ENCODE results near the gene CDKN1B. TPM values are rescaled to one million over a fixed set of nuclear protein-coding genes. Genes with fewer than 3 reads are reported as not detected.
A peak's percentile ranks its signal among the peaks of the same experiment; 100 is the strongest.
"Not testable (repeated sequence)": the region's sequence is repeated elsewhere in the genome, so short reads cannot be mapped to it uniquely, and the experiment has no call there.

CDKN1B gene
- polyA plus RNA-seq, 3 donors: 67.7 to 80.1 (median 71.2) TPM

- no peak for DNase-seq (ENCODE audit: extremely low read depth in 1 of 11, low read depth in 9 of 11, low spot score in 4 of 11)
Observed at GRCh38 chr12:12735301-12735700, 18.1 kb downstream of the CDKN1B start.

GRCh38 chr12:12736759-12737676, 19.9 kb downstream of the CDKN1B start:
- DNase-seq (ENCODE audit: extremely low read depth in 1 of 11, low read depth in 9 of 11, low spot score in 4 of 11): no peak

DNA sequence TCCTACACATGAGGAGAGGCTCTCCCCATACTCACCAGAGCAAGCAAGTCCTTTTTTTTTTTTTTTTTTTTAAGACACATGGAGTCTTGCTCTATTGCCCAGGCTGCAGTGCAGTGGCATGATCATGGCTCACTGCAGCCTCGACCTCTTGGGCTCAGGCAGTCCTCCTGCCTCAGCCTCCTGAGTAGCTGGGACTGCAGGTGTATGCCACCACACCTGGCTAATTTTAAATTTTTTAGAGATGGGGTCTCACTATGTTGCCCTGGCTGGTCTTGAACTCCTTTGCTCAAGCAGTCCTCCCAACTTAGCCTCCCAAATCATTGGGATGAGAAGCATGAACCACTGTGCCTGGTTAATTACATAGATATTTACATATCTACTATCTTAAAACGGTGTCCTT, 21.0 kb downstream of the CDKN1B start:
- DNase-seq (ENCODE audit: extremely low read depth in 1 of 11, low read depth in 9 of 11, low spot score in 4 of 11): not testable (repeated sequence)

DNA sequence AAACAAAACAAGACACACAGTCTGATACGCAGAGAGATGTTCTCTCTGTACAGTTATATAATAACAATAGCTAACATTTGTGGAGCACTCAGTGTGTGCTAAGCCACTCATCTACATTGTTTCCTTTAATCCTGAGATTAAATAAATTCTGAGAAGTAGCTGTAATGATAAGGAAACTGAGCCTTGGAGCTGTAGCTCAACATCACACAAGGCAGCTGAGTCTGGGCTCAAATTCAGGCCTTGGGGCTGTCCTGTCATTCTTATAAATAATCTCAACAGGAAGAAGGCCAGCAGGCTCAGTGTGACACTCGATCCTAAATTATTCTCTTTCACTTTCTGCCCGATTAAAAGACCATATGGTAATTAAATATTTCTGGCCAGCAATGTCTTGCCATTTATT, 24.5 kb downstream of the CDKN1B start:
- no peak for DNase-seq (ENCODE audit: extremely low read depth in 1 of 11, low read depth in 9 of 11, low spot score in 4 of 11)

- DNase-seq (ENCODE audit: extremely low read depth in 1 of 11, low read depth in 9 of 11, low spot score in 4 of 11): peak in 1 of 11 donors; percentile 59
Observed at GRCh38 chr12:12744546-12745305, 27.6 kb downstream of the CDKN1B start.

DNA sequence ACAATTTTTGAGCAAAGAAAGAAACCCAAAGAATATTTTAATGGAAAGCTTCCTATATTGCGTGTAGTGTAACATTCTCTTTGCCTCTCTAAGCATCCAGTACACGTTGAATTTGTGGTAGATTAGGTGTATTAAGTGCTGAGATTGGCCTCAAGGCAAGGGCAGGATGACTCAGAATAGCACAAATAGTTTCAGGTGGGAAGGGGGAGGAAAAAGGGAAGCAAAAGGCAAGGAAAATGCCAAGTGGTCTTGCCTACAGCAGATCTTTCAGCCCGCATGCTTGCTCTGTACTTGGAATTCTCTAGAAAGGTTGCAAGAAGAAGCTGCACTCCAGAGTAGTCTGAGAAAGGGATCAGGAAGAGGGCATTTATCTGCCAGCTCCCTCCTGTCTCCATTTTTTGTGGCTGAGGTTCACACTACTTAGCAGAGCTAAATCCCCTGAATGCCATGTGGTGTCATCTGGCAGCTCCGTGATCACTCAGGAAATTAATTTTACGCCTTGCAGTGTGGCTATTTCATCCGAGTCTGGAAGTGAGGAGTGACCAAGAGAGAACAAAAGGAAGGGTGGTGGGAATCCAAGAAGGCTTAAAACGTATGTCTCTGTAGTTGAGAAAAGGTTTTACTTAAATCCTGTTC, 28.5 kb downstream of the CDKN1B start:
- no peak for DNase-seq (ENCODE audit: extremely low read depth in 1 of 11, low read depth in 9 of 11, low spot score in 4 of 11)

DNA sequence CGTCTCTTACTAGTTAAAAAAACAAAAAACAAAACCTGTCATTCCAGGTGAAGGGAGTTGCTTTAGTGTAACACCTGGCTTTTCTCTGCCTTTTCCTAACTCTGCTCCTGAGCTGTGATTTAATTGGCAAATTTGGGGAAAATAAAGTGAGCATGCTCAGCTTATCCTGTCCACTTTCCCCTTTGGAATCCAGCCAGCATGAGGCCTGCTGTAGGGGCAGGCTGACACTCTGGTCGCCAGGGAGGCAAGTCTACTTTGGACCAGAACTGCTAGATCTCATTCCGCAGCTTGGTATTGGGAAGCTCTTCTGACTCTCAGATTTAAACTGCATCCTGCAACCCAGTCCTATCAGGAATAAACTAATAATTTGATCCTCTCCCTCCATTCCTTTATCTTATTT, 30.1 kb downstream of the CDKN1B start:
- no peak for DNase-seq (ENCODE audit: extremely low read depth in 1 of 11, low read depth in 9 of 11, low spot score in 4 of 11)

DNA sequence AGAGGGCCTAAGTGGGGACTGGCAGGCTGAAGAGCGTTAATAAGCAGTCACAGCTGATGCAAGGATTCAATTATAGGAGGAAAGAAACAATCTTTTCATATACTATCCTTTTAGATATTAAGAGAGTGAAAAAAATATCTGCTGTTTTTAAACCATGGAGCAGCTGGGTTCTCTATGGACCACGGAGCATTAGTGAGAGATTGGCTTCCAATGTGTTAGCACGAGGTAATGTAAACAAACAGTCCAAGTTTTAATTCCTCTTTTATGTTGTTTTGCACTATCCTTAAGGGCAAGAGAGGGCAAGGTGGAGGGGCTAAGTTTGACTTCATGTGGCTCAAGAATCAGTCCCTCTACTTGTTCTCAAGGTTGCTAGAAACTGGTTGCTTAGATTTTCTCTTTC, 30.9 kb downstream of the CDKN1B start:
- no peak for DNase-seq (ENCODE audit: extremely low read depth in 1 of 11, low read depth in 9 of 11, low spot score in 4 of 11)

DNA sequence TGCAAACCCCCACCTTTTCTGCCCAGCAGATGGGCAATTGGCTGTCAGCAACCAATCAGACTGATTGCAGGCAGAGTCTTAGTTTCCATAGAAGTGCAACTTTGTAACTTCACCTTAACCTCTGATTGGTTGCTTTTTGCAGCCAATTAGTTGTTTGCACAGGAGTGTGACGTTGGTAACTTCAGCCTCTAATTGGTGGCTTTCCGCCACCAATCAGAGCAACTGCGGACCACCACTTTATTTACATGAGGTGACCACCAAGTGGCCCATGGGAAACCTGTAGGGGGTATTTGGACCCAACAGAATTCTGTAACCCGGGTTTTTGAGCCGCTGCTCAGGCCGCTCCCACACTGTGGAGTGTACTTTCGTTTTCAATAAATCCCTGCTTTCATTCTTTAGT, 32.3 kb downstream of the CDKN1B start:
- DNase-seq (ENCODE audit: extremely low read depth in 1 of 11, low read depth in 9 of 11, low spot score in 4 of 11): no peak

- DNase-seq (ENCODE audit: extremely low read depth in 1 of 11, low read depth in 9 of 11, low spot score in 4 of 11): no peak
Observed at GRCh38 chr12:12755923-12756322, 38.8 kb downstream of the CDKN1B start.

- no peak for DNase-seq (ENCODE audit: extremely low read depth in 1 of 11, low read depth in 9 of 11, low spot score in 4 of 11)
Observed at GRCh38 chr12:12757121-12757520, 40.0 kb downstream of the CDKN1B start.

DNA sequence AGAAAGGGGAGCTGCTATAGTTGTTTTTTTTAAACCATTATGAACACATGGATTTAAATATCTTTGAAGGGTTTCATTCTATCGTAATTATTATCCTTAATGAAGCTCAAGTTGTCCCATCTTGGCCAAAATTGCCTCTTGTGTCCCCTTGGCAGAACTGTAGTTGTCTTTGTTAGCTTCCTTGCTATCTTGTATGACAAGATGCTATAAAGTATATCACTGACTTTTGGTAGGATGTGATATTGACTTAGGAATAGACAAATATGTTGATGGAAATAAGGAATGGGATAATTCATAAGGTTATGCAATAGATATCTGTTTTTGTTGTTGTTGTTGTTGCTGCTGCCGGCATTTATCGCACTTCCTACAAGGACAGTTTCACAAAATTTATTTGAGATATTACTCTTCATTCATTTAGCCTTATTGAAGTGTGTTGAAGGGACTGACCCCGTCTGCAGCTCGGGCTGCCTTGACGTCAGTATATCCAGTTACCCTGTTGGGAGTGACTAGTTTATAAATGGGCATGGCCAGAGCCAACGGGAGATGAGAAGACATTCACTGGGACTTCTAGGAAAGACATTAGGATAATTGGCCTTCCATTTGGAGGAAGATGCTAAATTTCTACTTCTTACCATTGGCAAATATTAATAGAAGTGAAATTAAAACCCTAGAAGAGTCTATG, 42.2 kb downstream of the CDKN1B start:
- DNase-seq (ENCODE audit: extremely low read depth in 1 of 11, low read depth in 9 of 11, low spot score in 4 of 11): no peak

- DNase-seq (ENCODE audit: extremely low read depth in 1 of 11, low read depth in 9 of 11, low spot score in 4 of 11): no peak
Observed at GRCh38 chr12:12764824-12765223, 47.7 kb downstream of the CDKN1B start.

DNA sequence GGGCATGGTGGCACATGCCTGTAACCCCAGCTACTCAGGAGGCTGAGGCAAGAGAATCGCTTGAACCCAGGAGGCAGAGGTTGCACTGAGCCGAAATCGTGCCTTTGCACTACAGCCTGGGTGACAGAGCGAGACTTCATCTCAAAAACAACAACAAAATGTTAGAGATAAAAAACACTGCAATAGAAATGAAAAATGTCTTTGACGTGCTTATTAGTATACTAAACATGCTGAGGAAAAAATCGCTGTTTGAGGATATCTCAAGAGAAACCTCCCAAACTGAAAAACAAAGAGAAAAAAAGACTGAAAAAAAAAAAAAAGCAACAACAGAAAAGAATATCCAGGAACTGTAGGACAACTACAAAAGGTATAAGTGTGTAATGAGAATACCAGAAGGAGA, 53.1 kb downstream of the CDKN1B start:
- DNase-seq (ENCODE audit: extremely low read depth in 1 of 11, low read depth in 9 of 11, low spot score in 4 of 11): no peak

Other genes starting within 250 kb of the CDKN1B start
- 10 to 100 TPM; 25.2 to 30.5 (median 26.7) TPM for gene DUSP16, start 154.5 kb upstream of the CDKN1B start, polyA plus RNA-seq (ENCODE audit: insufficient read length in 3 of 3)
- gene CREBL2, start 105.5 kb upstream of the CDKN1B start, polyA plus RNA-seq (ENCODE audit: insufficient read length in 3 of 3): 10 to 100 TPM; 31.0 to 36.1 (median 35.2) TPM
- 1 to 10 TPM; 1.5 to 2.0 (median 1.8) TPM for gene GPR19, start 21.2 kb upstream of the CDKN1B start, polyA plus RNA-seq (ENCODE audit: insufficient read length in 3 of 3)
- gene APOLD1, start 68.3 kb downstream of the CDKN1B start, polyA plus RNA-seq (ENCODE audit: insufficient read length in 3 of 3): 10 to 100 TPM; 10.1 to 14.2 (median 13.3) TPM
- gene DDX47, start 96.0 kb downstream of the CDKN1B start, polyA plus RNA-seq (ENCODE audit: insufficient read length in 3 of 3): 10 to 100 TPM; 73.0 to 81.2 (median 80.0) TPM
- 10 to 100 TPM in 1 of 3 donors, 1 to 10 TPM in 2; 6.1 to 19.0 (median 6.6) TPM for gene GPRC5A, start 174.2 kb downstream of the CDKN1B start, polyA plus RNA-seq (ENCODE audit: insufficient read length in 3 of 3)
- gene GPRC5D, start 234.8 kb downstream of the CDKN1B start, polyA plus RNA-seq (ENCODE audit: insufficient read length in 3 of 3): under 1 TPM; 0.33 to 0.80 (median 0.71) TPM

All from renal cortex interstitium (tissue), 11 donors.